ENCODE results near the gene VRK3.
"Not testable (repeated sequence)": the region's sequence is repeated elsewhere in the genome, so short reads cannot be mapped to it uniquely, and the experiment has no call there.

Gene VRK3

GRCh38 chr19:50025022-50025793 is at the start of gene VRK3:
VRK3 (minus strand) TSS chr19:50025372; CDS start chr19:50016162, 9,210 bp downstream.
- DNase-seq = peak; percentile 100

- not testable (repeated sequence) for DNase-seq
Observed at GRCh38 chr19:50068382-50068781, 43.2 kb upstream of the VRK3 start.

- no peak for DNase-seq
Observed at GRCh38 chr19:50067575-50067974, 42.4 kb upstream of the VRK3 start.

- no peak for DNase-seq
Observed at GRCh38 chr19:50065938-50066337, 40.8 kb upstream of the VRK3 start.

GRCh38 chr19:50061650-50062049 is 36.5 kb upstream of the VRK3 start:
- no peak for DNase-seq

GRCh38 chr19:50060107-50060506 is 34.9 kb upstream of the VRK3 start:
- DNase-seq = no peak

GRCh38 chr19:50059045-50059444 is 33.9 kb upstream of the VRK3 start:
- DNase-seq = no peak

GRCh38 chr19:50058425-50058824 is 33.3 kb upstream of the VRK3 start:
- DNase-seq = no peak

GRCh38 chr19:50053119-50053518 is 27.9 kb upstream of the VRK3 start:
- DNase-seq = no peak

- no peak for DNase-seq
Observed at GRCh38 chr19:50051964-50052363, 26.8 kb upstream of the VRK3 start.

GRCh38 chr19:50051228-50051895 is 26.2 kb upstream of the VRK3 start:
- not testable (repeated sequence) for DNase-seq

- DNase-seq = peak; percentile 90
Observed at GRCh38 chr19:50050406-50051227, 25.4 kb upstream of the VRK3 start.

GRCh38 chr19:50047671-50048070 is 22.5 kb upstream of the VRK3 start:
- DNase-seq = no peak

- DNase-seq = peak; percentile 7
Observed at GRCh38 chr19:50046649-50047503, 21.7 kb upstream of the VRK3 start.

- DNase-seq = no peak
Observed at GRCh38 chr19:50044922-50045321, 19.8 kb upstream of the VRK3 start.

- no peak for DNase-seq
Observed at GRCh38 chr19:50043967-50044366, 18.8 kb upstream of the VRK3 start.

GRCh38 chr19:50042363-50043024 is 17.3 kb upstream of the VRK3 start:
- no peak for DNase-seq

GRCh38 chr19:50040967-50041366 is 15.8 kb upstream of the VRK3 start:
- no peak for DNase-seq

GRCh38 chr19:50039968-50040367 is 14.8 kb upstream of the VRK3 start:
- DNase-seq = no peak

GRCh38 chr19:50036908-50037307 is 11.7 kb upstream of the VRK3 start:
- DNase-seq = no peak

- DNase-seq = no peak
Observed at GRCh38 chr19:50030937-50031336, 5.8 kb upstream of the VRK3 start.

- no peak for DNase-seq
Observed at GRCh38 chr19:50030225-50030624, 5.1 kb upstream of the VRK3 start.
